Measurements from ENCODE around the gene HPCAL1.

HPCAL1 gene

GRCh38 chr2:10269711-10270610 lies 32.7 kb upstream of the HPCAL1 start:
- DNase-seq (ENCODE audit: low read depth in 2 of 2) = no peak

DNA sequence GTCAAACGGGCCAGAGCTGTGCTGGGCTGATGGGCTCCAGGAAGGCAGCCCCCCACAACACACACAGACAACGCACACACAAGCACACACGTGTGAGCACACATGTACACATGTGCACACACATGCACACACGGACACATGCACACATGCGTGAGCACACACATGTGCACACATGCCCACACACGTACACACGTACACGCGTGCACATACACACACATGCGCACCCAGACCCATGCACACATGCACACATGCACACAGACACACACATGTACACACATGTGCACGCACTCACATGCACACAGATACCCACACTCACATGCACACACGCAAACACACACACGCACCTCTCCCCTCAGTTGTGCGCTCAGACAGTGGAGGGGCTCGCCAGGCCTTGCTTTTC lies 31.2 kb upstream of the HPCAL1 start:
- DNase-seq (ENCODE audit: low read depth in 2 of 2) = no peak

DNA sequence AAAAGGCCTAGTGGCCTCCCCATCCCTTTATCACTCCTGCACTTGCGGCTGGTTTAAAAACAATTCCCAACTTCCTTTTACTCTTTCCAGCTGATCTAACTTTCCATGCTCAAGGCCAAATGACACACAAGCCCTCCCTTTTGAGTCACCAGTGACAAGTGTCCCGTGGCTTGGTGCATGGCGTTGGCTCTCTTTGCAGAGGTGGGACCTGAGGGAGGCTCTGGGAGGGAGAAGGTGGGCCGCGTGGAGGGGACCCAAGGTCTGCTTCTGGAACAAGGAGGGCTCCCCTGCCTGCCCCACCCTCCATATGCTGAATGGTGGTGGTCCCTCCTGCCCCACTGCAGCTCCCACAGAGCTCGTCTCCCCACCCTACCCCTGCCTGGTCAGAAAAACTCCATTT lies 30.8 kb upstream of the HPCAL1 start:
- DNase-seq (ENCODE audit: low read depth in 2 of 2) = no peak

GRCh38 chr2:10272464-10272863 lies 30.2 kb upstream of the HPCAL1 start:
- no peak for DNase-seq (ENCODE audit: low read depth in 2 of 2)

- DNase-seq (ENCODE audit: low read depth in 2 of 2) = no peak
These were observed 29.2 kb upstream of the HPCAL1 start for GRCh38 chr2:10273215-10274175.

DNA sequence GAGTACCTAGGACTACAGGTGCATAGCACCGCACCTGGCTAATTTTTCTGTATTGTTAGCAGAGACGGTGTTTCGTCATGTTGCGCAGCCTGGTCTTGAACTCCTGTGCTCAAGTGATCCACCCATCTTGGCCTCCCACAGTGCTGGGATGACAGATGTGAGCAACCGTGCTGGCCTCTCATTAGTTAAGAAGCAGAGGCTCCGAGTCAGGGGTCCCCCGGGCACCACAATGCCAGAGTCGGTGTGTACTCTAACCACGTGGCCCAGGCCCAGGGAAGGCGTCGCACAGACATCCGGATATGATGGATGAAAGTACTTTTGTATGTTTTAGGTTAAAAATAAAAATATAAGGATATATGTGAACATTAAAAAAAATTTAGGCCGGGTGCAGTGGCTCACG lies 28.3 kb upstream of the HPCAL1 start:
- DNase-seq (ENCODE audit: low read depth in 2 of 2) = no peak

GRCh38 chr2:10274983-10275802 lies 27.5 kb upstream of the HPCAL1 start:
- DNase-seq (ENCODE audit: low read depth in 2 of 2) = no peak

DNA sequence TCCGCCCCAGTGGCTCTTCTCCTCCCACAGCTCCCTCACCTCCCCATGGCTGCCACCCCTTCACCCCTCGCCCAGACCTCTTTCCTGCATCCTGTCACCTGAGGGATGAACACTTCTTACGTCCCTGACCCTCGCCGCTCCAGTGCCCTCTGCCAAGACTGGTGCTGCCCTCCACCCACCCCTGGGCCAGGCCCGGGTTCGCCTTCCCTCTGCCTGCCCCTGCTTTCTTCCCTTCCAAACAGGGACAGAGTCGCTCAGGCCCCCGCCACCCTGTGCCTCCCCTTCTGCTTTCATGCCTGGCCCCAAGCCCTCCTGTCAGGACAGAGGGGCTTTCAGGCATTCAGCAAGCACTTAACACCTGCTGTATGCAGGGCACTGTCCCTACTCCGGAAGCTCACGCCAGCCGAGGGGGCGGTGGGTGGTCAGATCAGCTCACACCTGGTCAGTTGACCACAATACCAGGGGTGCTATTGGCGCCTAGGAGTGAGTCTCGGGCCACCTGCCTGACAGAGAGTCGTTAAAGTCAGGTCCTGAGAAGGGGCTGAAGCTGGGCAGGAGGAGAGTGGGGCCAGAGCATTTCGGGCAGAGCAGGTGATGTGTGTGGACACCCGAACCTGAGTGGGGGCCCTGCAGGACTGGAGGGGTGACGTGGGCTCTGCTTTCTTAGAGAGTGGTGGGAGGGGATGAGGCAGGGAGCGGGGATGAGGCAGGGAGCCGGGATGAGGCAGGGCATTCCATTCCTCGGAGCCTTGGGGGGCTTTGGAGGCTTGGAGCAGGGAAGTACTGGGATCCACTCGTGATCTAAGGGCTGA lies 26.0 kb upstream of the HPCAL1 start:
- DNase-seq (ENCODE audit: low read depth in 2 of 2) = no peak

DNA sequence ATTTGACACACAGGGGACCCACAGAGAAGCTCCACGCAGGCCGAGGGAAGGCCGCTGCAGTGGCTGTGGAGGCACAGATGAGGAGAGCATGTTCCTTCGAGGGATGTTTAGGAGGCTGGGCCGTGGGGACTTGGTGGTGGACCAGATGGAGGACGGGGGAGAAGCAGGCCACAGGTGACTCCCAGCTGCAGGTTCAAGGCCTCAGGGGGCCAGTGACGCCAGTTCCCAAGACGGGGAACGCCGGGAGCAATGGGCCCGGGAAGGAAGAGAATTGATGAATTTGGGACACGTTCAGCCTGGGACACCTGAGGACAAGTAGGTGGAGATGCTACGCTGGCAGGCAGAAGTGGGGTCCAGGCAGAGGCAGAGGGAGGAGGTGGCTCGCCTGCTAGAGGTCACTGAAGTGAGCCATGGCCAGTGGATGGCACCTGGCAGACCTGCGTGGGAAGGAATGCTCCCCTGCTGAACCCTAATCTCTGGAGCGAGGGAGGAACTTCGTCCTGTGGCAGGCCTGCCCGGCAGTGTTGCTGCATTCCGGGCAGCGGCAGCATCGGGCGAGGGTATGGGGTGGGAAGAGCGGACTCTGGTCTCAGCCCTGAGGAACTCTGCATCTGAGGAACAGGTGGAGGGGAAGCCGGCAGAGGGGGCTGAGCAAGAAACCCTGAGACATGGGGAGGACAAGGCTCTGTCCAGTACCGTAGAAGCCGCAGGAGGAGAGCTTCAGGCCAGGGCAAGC lies 25.2 kb upstream of the HPCAL1 start:
- no peak for DNase-seq (ENCODE audit: low read depth in 2 of 2)

GRCh38 chr2:10278029-10278762 lies 24.5 kb upstream of the HPCAL1 start:
- no peak for DNase-seq (ENCODE audit: low read depth in 2 of 2)

DNA sequence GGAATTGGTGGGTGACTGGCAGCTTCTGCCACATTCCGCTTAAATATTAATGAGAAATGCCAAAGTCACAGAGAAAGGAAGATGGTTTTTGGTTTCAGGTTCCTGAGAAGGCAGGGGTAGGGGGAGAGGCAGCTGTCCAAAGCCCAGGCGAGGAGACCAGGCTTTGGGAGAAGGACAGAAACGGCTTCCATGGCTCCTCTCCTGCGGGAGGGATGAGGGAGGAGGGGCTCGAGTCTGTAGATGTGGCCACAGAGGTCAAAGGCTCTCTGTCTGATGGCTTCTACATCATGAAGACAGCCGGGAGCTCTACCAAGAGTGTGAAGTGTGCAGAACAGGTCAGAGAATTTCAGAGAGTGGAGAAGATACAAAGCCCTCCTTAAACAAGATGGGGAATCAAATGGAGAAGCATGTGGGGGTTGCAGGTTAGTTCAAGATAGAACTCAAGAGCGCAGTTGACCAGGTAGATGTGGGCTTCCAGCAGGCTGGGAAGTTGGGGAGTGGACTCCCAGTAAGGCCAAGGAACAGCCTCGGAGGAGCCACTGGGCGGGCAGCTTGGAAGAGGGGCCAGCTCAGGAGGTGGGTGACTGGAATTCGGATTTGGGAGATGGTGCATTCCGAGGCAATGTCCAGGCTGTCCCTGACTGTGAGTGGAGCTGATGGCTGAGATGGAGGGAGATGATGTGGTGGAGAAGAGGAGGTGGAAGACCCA lies 23.8 kb upstream of the HPCAL1 start:
- no peak for DNase-seq (ENCODE audit: low read depth in 2 of 2)

GRCh38 chr2:10279472-10279870 lies 23.2 kb upstream of the HPCAL1 start:
- DNase-seq (ENCODE audit: low read depth in 2 of 2) = no peak

DNA sequence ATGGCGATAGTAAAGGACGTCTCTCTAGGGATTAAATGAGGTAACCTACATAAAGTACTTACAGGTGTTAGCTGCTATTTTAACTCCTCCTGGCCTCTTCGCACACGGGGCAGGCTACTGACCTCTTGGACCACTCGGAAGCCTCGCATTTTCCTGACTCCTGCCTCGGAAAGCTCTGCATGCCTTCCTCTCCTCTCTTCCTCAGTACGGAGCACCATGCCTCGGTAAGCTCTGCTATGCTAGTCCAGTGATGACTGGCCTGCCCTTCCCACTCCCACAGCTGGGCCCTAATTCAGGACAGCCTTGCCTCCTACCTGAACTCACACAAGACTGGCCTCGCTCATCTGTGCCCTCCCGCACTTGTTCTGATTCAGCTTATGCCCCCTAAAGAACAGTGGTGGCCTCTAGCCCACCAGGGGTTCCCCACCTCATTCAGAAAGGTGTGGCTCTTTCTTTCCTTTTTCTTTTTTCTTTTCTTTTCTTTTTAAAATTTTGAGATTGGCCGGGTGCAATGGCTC lies 22.7 kb upstream of the HPCAL1 start:
- DNase-seq (ENCODE audit: low read depth in 2 of 2) = no peak

DNA sequence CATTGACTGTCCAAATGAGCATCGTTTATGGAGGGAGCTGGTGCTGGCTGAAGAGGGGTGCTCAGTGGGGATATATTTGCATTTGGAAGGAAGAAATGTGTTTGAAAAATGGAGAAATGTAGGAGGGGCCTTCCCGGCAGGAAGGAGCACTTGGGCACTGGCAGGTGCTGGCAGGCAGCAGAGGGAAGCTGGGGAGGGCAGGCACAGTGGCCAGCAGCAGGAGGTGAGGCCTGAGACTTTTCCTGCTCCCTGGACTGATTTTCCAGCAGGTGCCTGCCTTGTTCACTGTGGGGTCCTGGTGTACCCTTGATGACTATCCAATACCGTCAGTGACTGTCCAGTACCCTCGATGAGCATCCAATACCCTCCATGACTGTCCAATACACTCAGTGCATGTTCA lies 20.8 kb upstream of the HPCAL1 start:
- no peak for DNase-seq (ENCODE audit: low read depth in 2 of 2)

GRCh38 chr2:10282611-10283105 lies 20.0 kb upstream of the HPCAL1 start:
- DNase-seq (ENCODE audit: low read depth in 2 of 2) = no peak

GRCh38 chr2:10283106-10284062 lies 19.3 kb upstream of the HPCAL1 start:
- no peak for DNase-seq (ENCODE audit: low read depth in 2 of 2)

All from stimulated activated CD8-positive, alpha-beta memory T cell treated with anti-CD3 and anti-CD28 coated beads, Interleukin-7, amount 100 ng/mL, for 1 hour (primary cell).